ENCODE data around the gene PKDREJ.

- TF ChIP-seq CTCF (conservative IDR thresholded peaks at IDR 0.05 in 1 of 2, IDR thresholded peaks at IDR 0.05 in 1 of 2; ENCODE audit: low read depth in 1 of 2, low read length in 2 of 2) (no peak), EZH2 (IDR thresholded peaks at IDR 0.05; ENCODE audit: low read length, missing control alignments) (no peak)
Measured at GRCh38 chr22:46239261-46240048, 23.7 kb downstream of the PKDREJ start.

Data from fibroblast of lung (primary cell).